CD4-positive, alpha-beta T cell treated with Interleukin-12 subunit alpha and Interleukin-12 subunit beta, for 1 hour (primary cell): ENCODE results near the gene VPS26C.
A peak's percentile ranks its signal among the peaks of the same experiment; 100 is the strongest.
"Not testable (repeated sequence)": the region's sequence is repeated elsewhere in the genome, so short reads cannot be mapped to it uniquely, and the experiment has no call there.

Source experiments
- DNase-seq: peaks from one replicate; pipeline ENCODE4 v3.0.0-alpha.2; 2020

VPS26C gene

GRCh38 chr21:37227071-37228002 lies 39.8 kb downstream of the VPS26C start:
- no peak for DNase-seq

- DNase-seq = no peak
Measured at GRCh38 chr21:37226041-37226920, 40.9 kb downstream of the VPS26C start.

GRCh38 chr21:37224861-37225839 lies 42.0 kb downstream of the VPS26C start:
- DNase-seq = peak; percentile 49

- DNase-seq = no peak
Measured at GRCh38 chr21:37223804-37224345, 43.3 kb downstream of the VPS26C start.

GRCh38 chr21:37222248-37222647 lies 44.9 kb downstream of the VPS26C start:
- not testable (repeated sequence) for DNase-seq

- peak; percentile 93 for DNase-seq
Measured at GRCh38 chr21:37220981-37221664, 46.0 kb downstream of the VPS26C start.

- DNase-seq = peak; percentile 37
Measured at GRCh38 chr21:37220433-37220980, 46.6 kb downstream of the VPS26C start.

GRCh38 chr21:37219761-37220432 lies 47.2 kb downstream of the VPS26C start:
- peak; percentile 35 for DNase-seq

- DNase-seq = no peak
Measured at GRCh38 chr21:37214952-37215351, 52.2 kb downstream of the VPS26C start.

GRCh38 chr21:37210799-37211198 lies 56.3 kb downstream of the VPS26C start:
- no peak for DNase-seq

- no peak for DNase-seq
Measured at GRCh38 chr21:37210130-37210529, 57.0 kb downstream of the VPS26C start.

GRCh38 chr21:37208741-37209225 lies 58.4 kb downstream of the VPS26C start:
- DNase-seq = no peak

GRCh38 chr21:37208056-37208721 lies 58.9 kb downstream of the VPS26C start:
- peak; percentile 17 for DNase-seq

- no peak for DNase-seq
Measured at GRCh38 chr21:37207441-37208009, 59.6 kb downstream of the VPS26C start.

GRCh38 chr21:37206496-37206895 lies 60.6 kb downstream of the VPS26C start:
- no peak for DNase-seq

GRCh38 chr21:37204580-37204979 lies 62.6 kb downstream of the VPS26C start:
- DNase-seq = no peak

- DNase-seq = no peak
Measured at GRCh38 chr21:37202221-37203110, 64.7 kb downstream of the VPS26C start.
